HG03342 (cell line): ENCODE results near the gene IQSEC1.
A peak's percentile ranks its signal among the peaks of the same experiment; 100 is the strongest.

ENCODE experiments used
- ATAC-seq: cut with Tn5 transposase; IDR thresholded peaks from one replicate; pipeline ENCODE4 v1.9.1; 2021; ENCODE audit warnings: mild to moderate bottlenecking, moderate library complexity; ENCODE audit not compliant: unreplicated experiment

IQSEC1 gene

GRCh38 chr3:13018561-13019242 lies 54.5 kb downstream of the IQSEC1 start:
- ATAC-seq = no peak

DNA sequence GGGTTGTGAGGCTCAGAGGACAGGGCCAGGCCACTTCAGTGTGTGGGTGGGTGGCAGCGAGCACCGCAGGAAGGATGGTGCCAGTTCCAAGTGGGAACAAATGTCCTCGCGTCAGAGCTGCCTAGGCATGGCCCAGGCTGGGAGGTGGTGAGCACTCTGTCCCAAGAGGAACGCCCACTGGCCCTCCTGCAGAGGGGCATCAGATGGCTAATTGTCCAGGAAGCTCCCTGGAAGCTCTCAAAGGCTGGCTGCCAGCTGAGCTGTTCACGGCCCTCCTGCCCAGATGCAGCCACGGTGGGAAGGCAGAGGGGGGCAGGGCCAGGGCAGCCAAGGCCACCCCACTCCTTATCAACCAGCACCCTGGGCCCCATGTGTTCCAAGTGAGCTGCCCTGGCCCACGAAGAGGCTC lies 55.2 kb downstream of the IQSEC1 start:
- ATAC-seq = no peak

GRCh38 chr3:13017361-13018042 lies 55.7 kb downstream of the IQSEC1 start:
- ATAC-seq = no peak

- ATAC-seq = no peak
Observed at GRCh38 chr3:13016721-13017255, 56.4 kb downstream of the IQSEC1 start.

GRCh38 chr3:13016083-13016720 lies 57.0 kb downstream of the IQSEC1 start:
- peak; percentile 38 for ATAC-seq

- ATAC-seq = peak; percentile 22
Observed at GRCh38 chr3:13015286-13016082, 57.7 kb downstream of the IQSEC1 start.

DNA sequence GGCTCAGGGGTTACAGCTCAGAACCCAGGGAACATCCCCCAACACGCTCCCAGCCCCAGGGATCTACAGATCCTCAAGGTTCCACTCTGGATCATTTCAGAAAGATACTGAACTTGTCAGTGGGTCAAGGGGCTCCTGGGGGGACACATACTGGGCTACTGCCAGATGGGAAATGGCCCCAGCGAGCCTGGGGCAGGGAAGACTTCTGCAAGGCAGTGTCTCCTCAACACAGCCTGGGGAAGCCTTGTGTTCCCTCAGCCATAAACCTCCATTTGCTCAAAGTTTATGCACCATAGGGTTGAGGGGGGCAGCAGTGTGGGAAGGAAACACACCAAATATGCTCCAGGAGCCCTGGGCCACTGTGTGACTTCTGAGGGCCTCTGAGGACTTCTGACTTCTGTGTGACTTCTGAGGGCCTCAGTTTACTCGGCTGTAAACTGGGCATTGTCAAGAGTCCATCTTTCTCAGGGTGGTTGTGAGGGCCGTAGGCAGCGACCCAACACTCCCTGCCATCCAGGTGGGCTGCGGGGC lies 58.4 kb downstream of the IQSEC1 start:
- ATAC-seq = peak; percentile 0

GRCh38 chr3:13013994-13014754 lies 59.1 kb downstream of the IQSEC1 start:
- no peak for ATAC-seq

- no peak for ATAC-seq
Observed at GRCh38 chr3:13013566-13013965, 59.7 kb downstream of the IQSEC1 start.

GRCh38 chr3:13013151-13013561 lies 60.1 kb downstream of the IQSEC1 start:
- no peak for ATAC-seq

- peak; percentile 26 for ATAC-seq
Observed at GRCh38 chr3:13012221-13012691, 61.0 kb downstream of the IQSEC1 start.

- peak; percentile 47 for ATAC-seq
Observed at GRCh38 chr3:13011573-13012220, 61.5 kb downstream of the IQSEC1 start.

GRCh38 chr3:13010780-13011572 lies 62.3 kb downstream of the IQSEC1 start:
- no peak for ATAC-seq

GRCh38 chr3:13009946-13010315 lies 63.3 kb downstream of the IQSEC1 start:
- no peak for ATAC-seq

DNA sequence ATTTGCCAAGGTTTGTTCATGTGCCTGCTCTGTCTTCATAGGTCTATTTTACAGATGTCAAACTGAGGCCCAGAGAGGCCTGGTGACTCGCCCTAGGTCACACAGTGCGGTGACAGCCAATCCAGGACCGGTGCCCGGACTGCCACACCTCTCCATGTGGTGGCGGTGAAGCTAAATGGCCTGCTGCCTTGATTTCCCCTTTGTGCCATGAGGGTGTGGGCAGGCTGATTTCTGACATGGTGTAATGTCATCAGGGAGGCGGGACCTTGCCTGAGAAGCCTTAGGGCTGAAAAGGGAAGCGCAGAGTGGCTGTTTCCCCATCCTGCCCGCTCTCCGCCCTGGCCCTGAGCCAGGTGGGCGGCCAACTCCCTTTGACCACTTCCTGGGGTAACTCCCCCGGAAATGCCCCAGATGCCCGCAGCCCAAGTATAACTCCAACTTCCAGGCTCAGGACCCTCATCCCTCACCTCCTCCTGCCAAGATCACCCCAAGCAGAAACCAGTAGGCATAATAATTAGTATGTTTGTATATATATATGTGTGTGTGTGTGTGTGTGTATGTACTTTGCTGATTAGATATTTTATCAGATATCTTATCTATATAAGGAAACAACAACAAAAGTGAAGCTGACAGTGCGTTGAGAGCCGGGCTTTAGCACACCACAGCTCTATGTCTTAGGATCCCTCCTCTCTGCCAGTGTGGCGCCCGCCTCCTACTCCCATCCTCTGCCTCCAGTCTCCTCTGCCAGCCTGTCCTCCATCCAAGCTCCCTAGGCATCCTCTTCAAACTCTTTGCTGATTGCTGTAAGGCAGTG lies 63.9 kb downstream of the IQSEC1 start:
- peak; percentile 32 for ATAC-seq

- ATAC-seq = no peak
Observed at GRCh38 chr3:13008155-13008995, 64.9 kb downstream of the IQSEC1 start.
